ENCODE data around the gene PLEKHB2. TPM values are rescaled to one million over a fixed set of nuclear protein-coding genes. Genes with fewer than 3 reads are reported as not detected.
"Not testable (repeated sequence)": the region's sequence is repeated elsewhere in the genome, so short reads cannot be mapped to it uniquely, and the experiment has no call there.

Gene PLEKHB2
- total and polyA plus RNA-seq, 8 donors = 33.1 to 106 (median 37.2) TPM

- Histone ChIP-seq H3K27me3 (no peaks in the 10 kb centered on the region), H3K27ac (no peak overlapping the region), H3K4me1 (peaks cover 0 to 5% of the 10 kb centered on the region in 2 donors), H3K9me3 (no peaks in the 10 kb centered on the region), H3K36me3 (peaks cover 3 to 75% of the 10 kb centered on the region in 2 donors), H3K4me3 (no peak overlapping the region)
- ATAC-seq (no peak), DNase-seq (no peak)
- TF ChIP-seq, protein P1, sequence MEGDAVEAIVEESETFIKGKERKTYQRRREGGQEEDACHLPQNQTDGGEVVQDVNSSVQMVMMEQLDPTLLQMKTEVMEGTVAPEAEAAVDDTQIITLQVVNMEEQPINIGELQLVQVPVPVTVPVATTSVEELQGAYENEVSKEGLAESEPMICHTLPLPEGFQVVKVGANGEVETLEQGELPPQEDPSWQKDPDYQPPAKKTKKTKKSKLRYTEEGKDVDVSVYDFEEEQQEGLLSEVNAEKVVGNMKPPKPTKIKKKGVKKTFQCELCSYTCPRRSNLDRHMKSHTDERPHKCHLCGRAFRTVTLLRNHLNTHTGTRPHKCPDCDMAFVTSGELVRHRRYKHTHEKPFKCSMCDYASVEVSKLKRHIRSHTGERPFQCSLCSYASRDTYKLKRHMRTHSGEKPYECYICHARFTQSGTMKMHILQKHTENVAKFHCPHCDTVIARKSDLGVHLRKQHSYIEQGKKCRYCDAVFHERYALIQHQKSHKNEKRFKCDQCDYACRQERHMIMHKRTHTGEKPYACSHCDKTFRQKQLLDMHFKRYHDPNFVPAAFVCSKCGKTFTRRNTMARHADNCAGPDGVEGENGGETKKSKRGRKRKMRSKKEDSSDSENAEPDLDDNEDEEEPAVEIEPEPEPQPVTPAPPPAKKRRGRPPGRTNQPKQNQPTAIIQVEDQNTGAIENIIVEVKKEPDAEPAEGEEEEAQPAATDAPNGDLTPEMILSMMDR (IDR thresholded peaks at IDR 0.05) = no peak
- intact Hi-C loops (cut with DNase I) = no loop called here
These were observed 46.2 kb upstream of the PLEKHB2 start for GRCh38 chr2:131058920-131059319.

- Histone ChIP-seq H3K27ac (no peak overlapping the region), H3K27me3 (no peaks in the 10 kb centered on the region), H3K4me1 (peaks cover 0 to 9% of the 10 kb centered on the region in 2 donors), H3K4me3 (no peak overlapping the region), H3K36me3 (peaks cover 0 to 70% of the 10 kb centered on the region in 2 donors), H3K9me3 (no peaks in the 10 kb centered on the region)
- no peak for ATAC-seq
- intact Hi-C loops (cut with DNase I) = no loop called here
- DNase-seq = no peak
- TF ChIP-seq, protein P1 (IDR thresholded peaks at IDR 0.05) = no peak
These were observed 41.4 kb upstream of the PLEKHB2 start for GRCh38 chr2:131063501-131064283.

- no peaks in the 10 kb centered on the region for H3K27me3 ChIP-seq
- no peak overlapping the region for H3K27ac ChIP-seq
- TF ChIP-seq, protein P1 (IDR thresholded peaks at IDR 0.05) = no peak
- H3K9me3 ChIP-seq = no peaks in the 10 kb centered on the region
- no peak for ATAC-seq
- H3K36me3 ChIP-seq = peaks cover 0 to 81% of the 10 kb centered on the region in 2 donors
- H3K4me1 ChIP-seq = peaks cover 0 to 9% of the 10 kb centered on the region in 2 donors
- DNase-seq = no peak
- H3K4me3 ChIP-seq = no peak overlapping the region
- intact Hi-C loops (cut with DNase I) = no loop called here
These were observed 40.3 kb upstream of the PLEKHB2 start for GRCh38 chr2:131064589-131065512.

- DNase-seq (no peak), ATAC-seq (no peak)
- no peak overlapping the region for H3K4me3 ChIP-seq
- TF ChIP-seq, protein P1 (IDR thresholded peaks at IDR 0.05) = no peak
- peaks cover 0 to 90% of the 10 kb centered on the region in 2 donors for H3K36me3 ChIP-seq
- peaks cover 0 to 4% of the 10 kb centered on the region in 2 donors for H3K4me1 ChIP-seq
- no peaks in the 10 kb centered on the region for H3K9me3 ChIP-seq
- intact Hi-C loops (cut with DNase I) = no loop called here
- no peak overlapping the region for H3K27ac ChIP-seq
- no peaks in the 10 kb centered on the region for H3K27me3 ChIP-seq
These were observed 37.5 kb upstream of the PLEKHB2 start for GRCh38 chr2:131067465-131068125.

GRCh38 chr2:131068172-131068571, 37.0 kb upstream of the PLEKHB2 start:
- H3K9me3 ChIP-seq; H3K27me3 ChIP-seq; DNase-seq; H3K4me3 ChIP-seq; H3K27ac ChIP-seq; ATAC-seq; intact Hi-C loops (cut with DNase I); H3K4me1 ChIP-seq: not testable (repeated sequence)
- H3K36me3 ChIP-seq = peaks cover 0 to 90% of the 10 kb centered on the region in 2 donors

DNA sequence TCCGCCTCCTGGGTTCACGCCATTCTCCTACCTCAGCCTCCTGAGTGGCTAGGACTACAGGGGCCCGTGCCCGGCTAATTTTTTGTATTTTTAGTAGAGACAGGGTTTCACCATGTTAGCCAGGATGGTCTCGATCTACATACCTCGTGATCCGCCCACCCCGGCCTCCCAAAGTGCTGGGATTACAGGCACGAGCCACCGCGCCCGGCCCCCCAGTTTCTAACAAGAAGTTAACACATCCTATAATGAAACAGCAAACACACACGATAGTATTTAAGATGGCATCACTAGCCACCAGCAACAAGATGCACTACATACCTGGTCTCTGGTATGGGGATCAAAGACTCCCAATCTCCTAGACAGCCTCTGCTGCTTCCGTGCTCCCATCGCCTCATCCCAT, 29.6 kb upstream of the PLEKHB2 start:
- H3K27ac ChIP-seq; ATAC-seq; intact Hi-C loops (cut with DNase I); H3K9me3 ChIP-seq; DNase-seq; H3K27me3 ChIP-seq; H3K4me3 ChIP-seq: not testable (repeated sequence)
- peaks cover 6 to 97% of the 10 kb centered on the region in 2 donors for H3K36me3 ChIP-seq
- peaks cover 0 to 14% of the 10 kb centered on the region in 2 donors for H3K4me1 ChIP-seq
